Measurements from ENCODE around the gene ATP5MK.

GRCh38 chr10:103355906-103356599 is 40.2 kb downstream of the ATP5MK start:
- TF ChIP-seq EZH2phosphoT487 (IDR thresholded peaks at IDR 0.05; ENCODE audit: insufficient read depth, low read depth) (no peak), EZH2 (IDR thresholded peaks at IDR 0.05; ENCODE audit: insufficient read depth, poor library complexity, severe bottlenecking) (no peak)
